Measurements from ENCODE around the gene SERGEF.

The SERGEF gene

GRCh38 chr11:18036456-18036855 lies 23.6 kb upstream of the SERGEF start:
- H2AFZ ChIP-seq (ENCODE audit: low read depth, low read length, severe bottlenecking) = no peak overlapping the region
- no peak overlapping the region for H3K4me2 ChIP-seq (ENCODE audit: low read depth, low read length, poor library complexity, severe bottlenecking)
- H3K9me3 ChIP-seq (ENCODE audit: insufficient read depth, low read length) = no peaks in the 10 kb centered on the region
- no peaks in the 10 kb centered on the region for H3F3A ChIP-seq (ENCODE audit: insufficient read depth)
- no peak overlapping the region for H3K9ac ChIP-seq (ENCODE audit: low read length)
- H3K27me3 ChIP-seq (ENCODE audit: low read length) = no peaks in the 10 kb centered on the region
- no peaks in the 10 kb centered on the region for H3K36me3 ChIP-seq (ENCODE audit: low read length)
- H4K20me1 ChIP-seq (ENCODE audit: low read depth, low read length) = no peaks in the 10 kb centered on the region
- no peak overlapping the region for H3K4me3 ChIP-seq (ENCODE audit: insufficient read depth, low read length, poor library complexity, severe bottlenecking)
- H3K9me2 ChIP-seq (replicated peaks; ENCODE audit: insufficient read depth, low read length) = no peaks in the 10 kb centered on the region
- no peaks in the 10 kb centered on the region for H3K79me2 ChIP-seq (ENCODE audit: insufficient read depth, low read length)
- TF ChIP-seq EZH2phosphoT487 (conservative IDR thresholded peaks at IDR 0.05; ENCODE audit: low read length) (no peak), CTCF (IDR thresholded peaks at IDR 0.05; ENCODE audit: insufficient read depth, low read length, poor library complexity, severe bottlenecking) (no peak)
- H3K27ac ChIP-seq (ENCODE audit: low read depth, low read length) = no peak overlapping the region

- Histone ChIP-seq H3K9ac (ENCODE audit: low read length) (no peak overlapping the region), H3K79me2 (ENCODE audit: insufficient read depth, low read length) (no peaks in the 10 kb centered on the region), H3F3A (ENCODE audit: insufficient read depth) (no peaks in the 10 kb centered on the region), H3K27ac (ENCODE audit: low read depth, low read length) (no peak overlapping the region), H3K27me3 (ENCODE audit: low read length) (no peaks in the 10 kb centered on the region), H2AFZ (ENCODE audit: low read depth, low read length, severe bottlenecking) (no peak overlapping the region), H3K9me2 (replicated peaks; ENCODE audit: insufficient read depth, low read length) (no peaks in the 10 kb centered on the region), H4K20me1 (ENCODE audit: low read depth, low read length) (no peaks in the 10 kb centered on the region), H3K4me3 (ENCODE audit: insufficient read depth, low read length, poor library complexity, severe bottlenecking) (no peak overlapping the region), H3K4me2 (ENCODE audit: low read depth, low read length, poor library complexity, severe bottlenecking) (no peak overlapping the region), H3K9me3 (ENCODE audit: insufficient read depth, low read length) (no peaks in the 10 kb centered on the region), H3K36me3 (ENCODE audit: low read length) (no peaks in the 10 kb centered on the region)
- TF ChIP-seq EZH2phosphoT487 (conservative IDR thresholded peaks at IDR 0.05; ENCODE audit: low read length) (no peak), CTCF (IDR thresholded peaks at IDR 0.05; ENCODE audit: insufficient read depth, low read length, poor library complexity, severe bottlenecking) (no peak)
These were observed 14.6 kb upstream of the SERGEF start for GRCh38 chr11:18027475-18027874.

- no peak for TF ChIP-seq CTCF (IDR thresholded peaks at IDR 0.05; ENCODE audit: insufficient read depth, low read length, poor library complexity, severe bottlenecking)
These were observed 9.6 kb upstream of the SERGEF start for GRCh38 chr11:18022419-18022818.

GRCh38 chr11:18019650-18020049 lies 6.8 kb upstream of the SERGEF start:
- no peaks in the 10 kb centered on the region for H3F3A ChIP-seq (ENCODE audit: insufficient read depth)

More at GRCh38 chr11:18022419-18022818, 9.6 kb upstream of the SERGEF start:
- H3K36me3 ChIP-seq (ENCODE audit: low read length) = no peaks in the 10 kb centered on the region
- no peaks in the 10 kb centered on the region for H3K9me2 ChIP-seq (replicated peaks; ENCODE audit: insufficient read depth, low read length)
- no peak overlapping the region for H3K4me2 ChIP-seq (ENCODE audit: low read depth, low read length, poor library complexity, severe bottlenecking)
- H3K9ac ChIP-seq (ENCODE audit: low read length) = no peak overlapping the region
- H3F3A ChIP-seq (ENCODE audit: insufficient read depth) = no peaks in the 10 kb centered on the region
- no peaks in the 10 kb centered on the region for H3K79me2 ChIP-seq (ENCODE audit: insufficient read depth, low read length)
- no peak overlapping the region for H3K27ac ChIP-seq (ENCODE audit: low read depth, low read length)
- no peaks in the 10 kb centered on the region for H3K9me3 ChIP-seq (ENCODE audit: insufficient read depth, low read length)
- H2AFZ ChIP-seq (ENCODE audit: low read depth, low read length, severe bottlenecking) = no peak overlapping the region
- H4K20me1 ChIP-seq (ENCODE audit: low read depth, low read length) = no peaks in the 10 kb centered on the region
- no peaks in the 10 kb centered on the region for H3K27me3 ChIP-seq (ENCODE audit: low read length)
- H3K4me3 ChIP-seq (ENCODE audit: insufficient read depth, low read length, poor library complexity, severe bottlenecking) = no peak overlapping the region

More at GRCh38 chr11:18019650-18020049, 6.8 kb upstream of the SERGEF start:
- Histone ChIP-seq H3K27me3 (ENCODE audit: low read length) (no peaks in the 10 kb centered on the region), H3K36me3 (ENCODE audit: low read length) (no peaks in the 10 kb centered on the region), H3K4me3 (ENCODE audit: insufficient read depth, low read length, poor library complexity, severe bottlenecking) (no peak overlapping the region), H3K9ac (ENCODE audit: low read length) (no peak overlapping the region), H3K9me3 (ENCODE audit: insufficient read depth, low read length) (no peaks in the 10 kb centered on the region), H3K9me2 (replicated peaks; ENCODE audit: insufficient read depth, low read length) (no peaks in the 10 kb centered on the region), H2AFZ (ENCODE audit: low read depth, low read length, severe bottlenecking) (no peak overlapping the region), H3K79me2 (ENCODE audit: insufficient read depth, low read length) (no peaks in the 10 kb centered on the region), H3K27ac (ENCODE audit: low read depth, low read length) (no peak overlapping the region), H3K4me2 (ENCODE audit: low read depth, low read length, poor library complexity, severe bottlenecking) (no peak overlapping the region), H4K20me1 (ENCODE audit: low read depth, low read length) (no peaks in the 10 kb centered on the region)
- no peak for TF ChIP-seq EZH2phosphoT487 (conservative IDR thresholded peaks at IDR 0.05; ENCODE audit: low read length)
